Type B pancreatic cell (in vitro differentiated cells): ENCODE measurements around the gene CORIN. TPM values are rescaled to one million over a fixed set of nuclear protein-coding genes. Genes with fewer than 3 reads are reported as not detected.

Source experiments
- DNase-seq: peaks from one replicate; pipeline ENCODE4 v3.0.0; 2021; ENCODE audit warnings: mixed read lengths; ENCODE audit not compliant: unreplicated experiment; ENCODE audit errors: extremely low spot score
- H3K27ac Mint-ChIP-seq: 2 replicates; pipeline ENCODE4 v1.8.0; 2021; ENCODE audit warnings: mild to moderate bottlenecking, mixed read lengths
- H3K27me3 Mint-ChIP-seq: 2 replicates; pipeline ENCODE4 v1.8.0; 2021; ENCODE audit warnings: mixed read lengths
- H3K36me3 Mint-ChIP-seq: 2 replicates; pipeline ENCODE4 v1.8.0; 2021; ENCODE audit warnings: mixed read lengths
- H3K4me1 Mint-ChIP-seq: one replicate; pipeline ENCODE4 v1.8.0; 2021; ENCODE audit warnings: mixed read lengths; ENCODE audit not compliant: unreplicated experiment
- H3K4me3 Mint-ChIP-seq: 2 replicates; pipeline ENCODE4 v1.8.0; 2021; ENCODE audit warnings: mild to moderate bottlenecking, mixed read lengths
- H3K9me3 Mint-ChIP-seq: 2 replicates; pipeline ENCODE4 v1.8.0; 2021; ENCODE audit warnings: mixed read lengths
- CTCF ChIP-seq: fragments of 200-600 bp; sonication (generic); conservative IDR thresholded peaks from 2 replicates; pipeline ENCODE4 v1.5.0; 2021; ENCODE audit warnings: antibody characterized with exemption, mild to moderate bottlenecking
- total RNA-seq: library from RNA; stranded (reverse); gene quantifications from 2 replicates; pipeline ENCODE4 v1.2.1, GENCODE V29; 2021; ENCODE audit warnings: low replicate concordance

CORIN gene
- total RNA-seq, 1 donor from 2014 or later = 34.6 TPM

- Mint-ChIP-seq H3K36me3 (no peaks in the 10 kb centered on the region), H3K4me3 (no peak overlapping the region), H3K9me3 (no peaks in the 10 kb centered on the region), H3K27ac (no peak overlapping the region), H3K4me1 (peaks cover 15% of the 10 kb centered on the region), H3K27me3 (no peaks in the 10 kb centered on the region)
- TF ChIP-seq CTCF = no peak
- DNase-seq = no peak
Observed at GRCh38 chr4:47642985-47643760, 194.7 kb downstream of the CORIN start.

- TF ChIP-seq CTCF = no peak
- Mint-ChIP-seq H3K4me1 (peaks cover 15% of the 10 kb centered on the region), H3K27ac (no peak overlapping the region), H3K36me3 (no peaks in the 10 kb centered on the region), H3K27me3 (no peaks in the 10 kb centered on the region), H3K9me3 (no peaks in the 10 kb centered on the region), H3K4me3 (no peak overlapping the region)
- no peak for DNase-seq
Observed at GRCh38 chr4:47642191-47642830, 195.6 kb downstream of the CORIN start.

GRCh38 chr4:47641755-47642154 lies 196.1 kb downstream of the CORIN start:
- Mint-ChIP-seq H3K4me3 (no peak overlapping the region), H3K9me3 (peaks cover 4% of the 10 kb centered on the region), H3K4me1 (peaks cover 15% of the 10 kb centered on the region), H3K27me3 (no peaks in the 10 kb centered on the region), H3K27ac (no peak overlapping the region), H3K36me3 (peaks cover 3% of the 10 kb centered on the region)
- TF ChIP-seq CTCF = no peak
- no peak for DNase-seq

GRCh38 chr4:47640911-47641310 lies 197.0 kb downstream of the CORIN start:
- TF ChIP-seq CTCF = no peak
- Mint-ChIP-seq H3K4me3 (no peak overlapping the region), H3K36me3 (peaks cover 5% of the 10 kb centered on the region), H3K27me3 (no peaks in the 10 kb centered on the region), H3K9me3 (peaks cover 6% of the 10 kb centered on the region), H3K27ac (no peak overlapping the region), H3K4me1 (peaks cover 15% of the 10 kb centered on the region)
- no peak for DNase-seq

- no peak for DNase-seq
- TF ChIP-seq CTCF = no peak
- Mint-ChIP-seq H3K36me3 (peaks cover 5% of the 10 kb centered on the region), H3K4me3 (no peak overlapping the region), H3K9me3 (peaks cover 6% of the 10 kb centered on the region), H3K4me1 (peaks cover 15% of the 10 kb centered on the region), H3K27me3 (no peaks in the 10 kb centered on the region), H3K27ac (no peak overlapping the region)
Observed at GRCh38 chr4:47639531-47639930, 198.3 kb downstream of the CORIN start.
